ENCODE data around the gene SMARCD2.

Gene SMARCD2

DNA sequence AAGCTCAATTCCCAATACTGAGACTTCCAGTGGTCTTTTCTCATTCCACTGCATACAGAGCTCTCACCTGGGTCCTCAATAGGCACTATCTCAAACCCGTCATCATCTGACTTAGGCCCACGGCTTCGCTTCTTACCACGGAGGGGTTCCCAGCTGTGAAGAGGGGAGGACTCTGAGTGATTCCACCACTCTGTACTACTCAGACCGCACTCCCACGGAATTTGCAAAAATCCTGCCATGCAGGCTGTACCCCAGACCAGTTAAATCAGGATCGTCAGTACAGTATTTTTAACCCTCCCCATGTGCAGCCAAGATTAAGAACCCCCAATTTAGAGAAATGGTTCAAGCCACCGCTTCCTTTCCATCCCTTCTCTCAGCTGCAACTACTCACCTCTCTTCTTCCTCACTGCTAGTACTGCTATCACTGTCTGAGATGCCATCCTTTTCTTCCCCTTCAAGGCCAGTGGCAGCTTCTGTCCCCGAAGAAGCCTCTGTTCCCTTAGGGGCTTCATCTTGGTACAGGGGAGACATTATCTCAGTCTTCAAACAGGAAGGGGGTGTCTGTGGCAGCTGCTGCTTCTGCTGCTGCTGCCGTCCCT lies 21.4 kb downstream of the SMARCD2 start:
- TF ChIP-seq CTCF (IDR thresholded peaks at IDR 0.05; ENCODE audit: control insufficient read depth, insufficient read depth, low read depth, low read length, missing control alignments), result no peak
- H3K4me3 ChIP-seq (ENCODE audit: control insufficient read depth, low read depth, low read length), result no peak overlapping the region
- no peak for DNase-seq (ENCODE audit: low read depth)

DNA sequence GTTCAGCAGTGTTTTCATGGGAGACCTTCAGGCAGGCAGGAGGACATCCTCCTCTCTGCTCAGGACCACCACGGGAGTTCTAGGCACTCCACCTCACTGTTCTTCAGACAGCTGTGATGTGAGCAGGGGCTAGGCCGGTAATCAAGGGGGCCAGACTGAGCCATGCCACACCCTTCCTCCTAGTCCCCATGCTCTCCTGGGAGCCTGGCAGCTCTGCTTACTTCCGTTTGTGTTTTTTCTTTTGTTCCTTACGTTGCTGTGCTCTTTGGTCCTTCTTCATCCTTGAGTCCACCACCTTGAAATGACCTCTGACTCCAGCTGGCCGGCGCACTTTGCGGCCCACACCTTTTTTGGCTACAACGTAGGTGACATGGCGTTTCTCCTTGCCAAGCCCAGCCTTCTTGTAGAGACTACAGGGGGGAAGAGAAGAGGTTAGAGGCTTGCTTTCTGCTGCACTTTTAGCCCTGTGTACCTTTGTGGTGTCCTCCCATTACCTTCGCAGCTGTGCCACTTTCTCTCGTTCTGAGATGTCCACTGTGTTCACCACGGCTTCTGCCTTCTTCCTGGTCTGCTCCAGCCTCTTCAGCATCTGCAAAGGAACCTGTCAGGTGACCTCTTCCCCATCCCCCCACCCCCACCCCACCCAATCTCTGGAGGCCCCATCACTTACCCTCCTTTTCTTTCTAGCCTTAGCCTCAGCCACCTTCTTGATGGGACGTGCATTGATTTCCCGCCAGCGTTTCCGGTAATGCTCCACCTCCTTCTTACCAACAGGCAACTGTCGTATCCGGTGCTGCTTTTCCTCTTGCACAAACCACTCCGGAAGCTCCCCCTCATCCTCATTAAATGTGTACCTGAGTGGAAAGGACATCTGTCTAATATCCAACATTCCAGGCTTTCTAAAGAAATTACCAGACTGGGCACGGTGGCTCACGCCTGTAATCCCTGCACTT lies 22.6 kb downstream of the SMARCD2 start:
- no peak overlapping the region for H3K4me3 ChIP-seq (ENCODE audit: control insufficient read depth, low read depth, low read length)
- DNase-seq (ENCODE audit: low read depth), result no peak
- TF ChIP-seq CTCF (IDR thresholded peaks at IDR 0.05; ENCODE audit: control insufficient read depth, insufficient read depth, low read depth, low read length, missing control alignments), result no peak

DNA sequence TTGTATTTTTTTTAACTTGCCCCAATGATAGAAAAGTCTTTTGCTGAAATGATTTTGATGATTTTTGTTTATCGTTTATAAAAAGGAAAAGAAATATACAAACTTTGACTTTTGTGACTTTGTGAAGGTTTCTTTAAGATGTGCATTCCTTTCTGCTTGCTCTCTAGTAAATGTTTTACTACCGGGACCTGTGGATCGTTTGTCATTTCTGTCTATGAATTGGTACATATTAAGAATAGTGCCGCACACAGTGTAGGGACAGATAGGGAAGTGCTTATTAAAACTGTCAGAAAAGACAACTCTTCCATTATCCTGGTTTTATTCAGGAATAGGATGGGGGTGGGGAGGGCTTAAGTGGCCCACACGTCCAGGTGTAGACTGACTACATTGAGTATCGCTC lies 23.4 kb downstream of the SMARCD2 start:
- DNase-seq (ENCODE audit: low read depth), result no peak
- TF ChIP-seq CTCF (IDR thresholded peaks at IDR 0.05; ENCODE audit: control insufficient read depth, insufficient read depth, low read depth, low read length, missing control alignments), result no peak
- no peak overlapping the region for H3K4me3 ChIP-seq (ENCODE audit: control insufficient read depth, low read depth, low read length)

DNA sequence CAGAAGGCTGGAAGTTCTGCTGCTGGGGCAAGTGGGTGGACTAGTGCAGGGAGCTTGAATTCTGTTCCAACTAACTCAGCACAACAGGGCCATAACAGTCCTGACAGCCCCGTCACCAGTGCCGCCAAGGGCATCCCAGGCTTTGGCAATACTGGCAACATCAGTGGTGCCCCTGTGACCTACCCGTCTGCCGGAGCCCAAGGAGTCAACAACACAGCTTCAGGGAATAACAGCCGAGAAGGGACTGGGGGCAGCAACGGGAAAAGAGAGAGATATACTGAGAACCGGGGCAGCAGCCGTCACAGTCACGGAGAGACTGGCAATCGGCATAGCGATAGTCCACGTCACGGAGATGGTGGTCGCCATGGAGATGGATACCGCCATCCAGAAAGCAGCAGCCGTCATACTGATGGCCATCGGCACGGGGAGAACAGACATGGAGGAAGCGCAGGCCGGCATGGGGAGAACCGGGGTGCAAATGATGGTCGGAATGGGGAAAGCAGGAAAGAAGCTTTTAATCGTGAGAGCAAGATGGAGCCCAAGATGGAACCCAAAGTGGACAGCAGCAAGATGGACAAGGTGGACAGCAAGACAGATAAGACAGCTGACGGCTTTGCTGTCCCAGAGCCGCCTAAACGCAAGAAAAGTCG lies 24.6 kb downstream of the SMARCD2 start:
- DNase-seq (ENCODE audit: low read depth), result no peak
- H3K4me3 ChIP-seq (ENCODE audit: control insufficient read depth, low read depth, low read length), result no peak overlapping the region
- no peak for TF ChIP-seq CTCF (IDR thresholded peaks at IDR 0.05; ENCODE audit: control insufficient read depth, insufficient read depth, low read depth, low read length, missing control alignments)

DNA sequence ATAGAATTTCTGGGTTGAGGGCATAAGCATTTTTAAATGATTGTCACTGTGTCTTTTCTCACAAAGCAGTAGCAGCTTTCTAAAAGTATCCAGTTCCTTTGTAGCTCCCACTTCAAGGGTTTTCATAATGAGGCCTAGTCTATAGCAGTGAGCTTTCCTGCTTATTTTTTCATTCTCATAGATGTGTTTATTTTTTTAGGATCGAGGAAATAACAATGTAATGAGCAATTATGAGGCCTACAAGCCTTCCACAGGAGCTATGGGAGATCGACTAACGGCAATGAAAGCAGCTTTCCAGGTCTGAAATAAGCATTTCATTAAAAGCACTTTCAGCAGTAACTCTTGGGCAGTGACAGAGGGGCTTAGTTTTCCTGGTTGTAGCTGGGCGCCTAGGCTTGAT lies 25.8 kb downstream of the SMARCD2 start:
- no peak overlapping the region for H3K4me3 ChIP-seq (ENCODE audit: control insufficient read depth, low read depth, low read length)
- DNase-seq (ENCODE audit: low read depth), result no peak
- no peak for TF ChIP-seq CTCF (IDR thresholded peaks at IDR 0.05; ENCODE audit: control insufficient read depth, insufficient read depth, low read depth, low read length, missing control alignments)

DNA sequence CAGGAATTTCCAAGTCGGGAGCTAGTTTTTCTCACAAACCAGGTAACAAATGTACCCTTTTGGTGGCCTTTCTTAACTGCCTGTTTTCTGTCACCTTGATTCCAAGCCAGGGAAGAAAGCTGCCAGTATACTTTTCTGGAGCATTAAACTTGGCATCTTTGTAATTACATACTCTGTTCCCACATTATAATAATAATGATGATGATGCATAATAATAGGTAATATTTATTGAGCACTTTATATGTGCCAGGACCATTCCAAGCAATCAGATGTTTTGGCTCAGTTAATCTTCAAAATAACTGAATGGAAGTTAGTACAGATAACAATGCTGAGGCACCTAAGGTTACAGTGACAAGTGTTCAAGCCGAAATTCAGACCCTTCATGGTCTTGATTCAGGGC lies 26.4 kb downstream of the SMARCD2 start:
- no peak overlapping the region for H3K4me3 ChIP-seq (ENCODE audit: control insufficient read depth, low read depth, low read length)
- no peak for TF ChIP-seq CTCF (IDR thresholded peaks at IDR 0.05; ENCODE audit: control insufficient read depth, insufficient read depth, low read depth, low read length, missing control alignments)
- DNase-seq (ENCODE audit: low read depth), result no peak

Measured in AG09309 (cell line).